ENCODE measurements around the gene MED22.

Gene MED22

DNA sequence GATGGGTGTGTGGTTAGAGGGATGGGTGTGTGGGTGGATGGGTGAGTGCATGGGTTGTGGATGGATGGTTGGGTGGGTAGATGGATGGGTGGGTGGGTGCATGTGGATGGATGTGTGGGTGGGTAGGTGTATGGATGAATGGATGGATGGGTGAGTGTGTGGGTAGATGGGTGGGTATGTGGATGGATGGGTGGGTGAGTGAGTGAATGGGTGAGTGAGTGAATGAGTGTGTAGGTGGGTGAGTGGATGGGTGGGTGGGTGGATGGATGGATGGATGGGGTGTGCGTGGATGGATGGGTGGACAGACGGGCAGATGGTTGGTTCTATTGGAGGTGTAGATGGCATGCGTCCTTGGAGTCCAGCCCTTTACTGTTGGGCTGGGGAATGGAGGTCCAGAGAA is 45.5 kb upstream of the MED22 start:
- TF ChIP-seq, protein P1, sequence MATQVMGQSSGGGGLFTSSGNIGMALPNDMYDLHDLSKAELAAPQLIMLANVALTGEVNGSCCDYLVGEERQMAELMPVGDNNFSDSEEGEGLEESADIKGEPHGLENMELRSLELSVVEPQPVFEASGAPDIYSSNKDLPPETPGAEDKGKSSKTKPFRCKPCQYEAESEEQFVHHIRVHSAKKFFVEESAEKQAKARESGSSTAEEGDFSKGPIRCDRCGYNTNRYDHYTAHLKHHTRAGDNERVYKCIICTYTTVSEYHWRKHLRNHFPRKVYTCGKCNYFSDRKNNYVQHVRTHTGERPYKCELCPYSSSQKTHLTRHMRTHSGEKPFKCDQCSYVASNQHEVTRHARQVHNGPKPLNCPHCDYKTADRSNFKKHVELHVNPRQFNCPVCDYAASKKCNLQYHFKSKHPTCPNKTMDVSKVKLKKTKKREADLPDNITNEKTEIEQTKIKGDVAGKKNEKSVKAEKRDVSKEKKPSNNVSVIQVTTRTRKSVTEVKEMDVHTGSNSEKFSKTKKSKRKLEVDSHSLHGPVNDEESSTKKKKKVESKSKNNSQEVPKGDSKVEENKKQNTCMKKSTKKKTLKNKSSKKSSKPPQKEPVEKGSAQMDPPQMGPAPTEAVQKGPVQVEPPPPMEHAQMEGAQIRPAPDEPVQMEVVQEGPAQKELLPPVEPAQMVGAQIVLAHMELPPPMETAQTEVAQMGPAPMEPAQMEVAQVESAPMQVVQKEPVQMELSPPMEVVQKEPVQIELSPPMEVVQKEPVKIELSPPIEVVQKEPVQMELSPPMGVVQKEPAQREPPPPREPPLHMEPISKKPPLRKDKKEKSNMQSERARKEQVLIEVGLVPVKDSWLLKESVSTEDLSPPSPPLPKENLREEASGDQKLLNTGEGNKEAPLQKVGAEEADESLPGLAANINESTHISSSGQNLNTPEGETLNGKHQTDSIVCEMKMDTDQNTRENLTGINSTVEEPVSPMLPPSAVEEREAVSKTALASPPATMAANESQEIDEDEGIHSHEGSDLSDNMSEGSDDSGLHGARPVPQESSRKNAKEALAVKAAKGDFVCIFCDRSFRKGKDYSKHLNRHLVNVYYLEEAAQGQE (IDR thresholded peaks at IDR 0.05; ENCODE audit: insufficient read depth in 1 of 2, low read depth in 2 of 2, low read length in 2 of 2), result no peak
- no peak for TF ChIP-seq POLR2AphosphoS5 (IDR thresholded peaks at IDR 0.05; ENCODE audit: low read depth, low read length)
- no peak for TF ChIP-seq FOXP2 (optimal IDR thresholded peaks at IDR 0.05; ENCODE audit: borderline replicate concordance, extremely low read depth, extremely low read length, insufficient read depth)
- TF ChIP-seq SIN3A (IDR thresholded peaks at IDR 0.05; ENCODE audit: borderline replicate concordance, insufficient read depth, low read length), result no peak
- no peak for TF ChIP-seq TAF1 (IDR thresholded peaks at IDR 0.05; ENCODE audit: borderline replicate concordance, insufficient read depth, low read length)

DNA sequence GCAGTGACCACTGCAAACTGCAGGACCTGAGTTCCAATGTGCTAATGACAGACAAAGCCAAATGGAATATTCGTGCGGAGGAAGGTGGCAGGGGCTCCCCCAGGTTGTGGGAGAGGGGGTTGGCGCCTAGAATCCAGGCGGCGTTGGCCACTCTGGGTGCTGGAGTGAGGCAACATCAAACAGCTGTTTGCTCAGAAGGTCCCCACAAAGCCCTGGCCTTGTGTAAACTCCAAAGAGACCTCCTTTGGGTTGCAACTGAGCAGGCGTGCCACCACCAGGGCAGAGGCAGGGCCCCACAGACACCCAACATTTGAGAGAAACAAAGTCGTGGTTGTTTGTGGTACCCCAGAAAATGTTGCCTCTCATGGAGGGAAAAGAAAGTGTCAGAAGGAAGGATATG is 42.8 kb upstream of the MED22 start:
- TF ChIP-seq, protein P1 (IDR thresholded peaks at IDR 0.05; ENCODE audit: insufficient read depth in 1 of 2, low read depth in 2 of 2, low read length in 2 of 2), result no peak
- TF ChIP-seq POLR2AphosphoS5 (IDR thresholded peaks at IDR 0.05; ENCODE audit: low read depth, low read length) (no peak), FOXP2 (optimal IDR thresholded peaks at IDR 0.05; ENCODE audit: borderline replicate concordance, extremely low read depth, extremely low read length, insufficient read depth) (no peak), SIN3A (IDR thresholded peaks at IDR 0.05; ENCODE audit: borderline replicate concordance, insufficient read depth, low read length) (no peak)

DNA sequence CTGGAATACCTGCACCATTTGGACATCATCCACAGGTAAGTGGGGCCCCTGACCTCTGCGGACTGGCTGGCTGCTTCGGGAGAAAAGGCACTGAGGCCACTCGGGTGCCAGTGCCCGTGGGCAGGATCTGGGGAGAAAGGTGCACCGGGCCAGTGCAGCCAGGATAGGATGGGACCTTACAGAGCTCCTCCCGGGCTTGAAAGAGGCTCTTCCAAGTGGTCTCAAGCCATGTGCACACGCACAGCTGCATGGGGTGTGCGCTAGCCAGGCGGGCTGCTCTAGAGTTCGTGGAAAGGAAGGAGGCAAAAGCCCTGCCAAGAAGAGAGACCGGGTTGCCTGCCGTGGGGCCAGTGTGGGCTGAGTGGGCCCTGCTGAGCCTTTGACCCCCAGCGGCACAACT is 41.6 kb upstream of the MED22 start:
- TF ChIP-seq SIN3A (IDR thresholded peaks at IDR 0.05; ENCODE audit: borderline replicate concordance, insufficient read depth, low read length) (no peak), POLR2AphosphoS5 (IDR thresholded peaks at IDR 0.05; ENCODE audit: low read depth, low read length) (no peak), TAF1 (IDR thresholded peaks at IDR 0.05; ENCODE audit: borderline replicate concordance, insufficient read depth, low read length) (no peak), FOXP2 (optimal IDR thresholded peaks at IDR 0.05; ENCODE audit: borderline replicate concordance, extremely low read depth, extremely low read length, insufficient read depth) (no peak)

DNA sequence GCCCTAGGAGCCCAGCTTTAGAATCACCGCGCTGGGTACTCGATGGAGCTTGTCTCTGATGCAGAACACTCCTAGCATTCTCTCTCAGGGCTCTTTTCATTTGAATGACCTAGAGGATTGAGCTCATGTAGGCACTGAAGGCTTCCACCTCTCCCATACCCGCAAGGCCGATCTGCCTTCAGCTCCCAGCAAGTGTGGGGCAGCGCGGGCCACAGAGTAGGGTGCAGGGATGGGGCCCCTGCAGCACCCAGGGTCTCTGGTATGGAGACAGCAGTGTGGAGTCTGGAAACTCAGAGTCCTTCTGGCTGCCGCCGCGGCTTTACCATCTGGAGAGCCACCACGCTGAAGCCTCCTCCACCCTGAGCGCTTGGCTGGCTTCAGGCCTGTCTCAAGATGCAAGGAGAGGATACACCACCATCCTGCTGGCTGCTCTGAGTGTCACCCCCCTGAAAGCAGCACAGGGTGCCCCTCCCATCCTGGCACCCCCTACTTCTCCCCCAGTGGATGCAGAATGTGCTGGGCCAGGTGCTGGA is 41.2 kb upstream of the MED22 start:
- no peak for TF ChIP-seq FOXP2 (optimal IDR thresholded peaks at IDR 0.05; ENCODE audit: borderline replicate concordance, extremely low read depth, extremely low read length, insufficient read depth)
- TF ChIP-seq, protein P1 (IDR thresholded peaks at IDR 0.05; ENCODE audit: insufficient read depth in 1 of 2, low read depth in 2 of 2, low read length in 2 of 2), result no peak
- no peak for TF ChIP-seq POLR2AphosphoS5 (IDR thresholded peaks at IDR 0.05; ENCODE audit: low read depth, low read length)
- no peak for TF ChIP-seq SIN3A (IDR thresholded peaks at IDR 0.05; ENCODE audit: borderline replicate concordance, insufficient read depth, low read length)
- no peak for TF ChIP-seq TAF1 (IDR thresholded peaks at IDR 0.05; ENCODE audit: borderline replicate concordance, insufficient read depth, low read length)

DNA sequence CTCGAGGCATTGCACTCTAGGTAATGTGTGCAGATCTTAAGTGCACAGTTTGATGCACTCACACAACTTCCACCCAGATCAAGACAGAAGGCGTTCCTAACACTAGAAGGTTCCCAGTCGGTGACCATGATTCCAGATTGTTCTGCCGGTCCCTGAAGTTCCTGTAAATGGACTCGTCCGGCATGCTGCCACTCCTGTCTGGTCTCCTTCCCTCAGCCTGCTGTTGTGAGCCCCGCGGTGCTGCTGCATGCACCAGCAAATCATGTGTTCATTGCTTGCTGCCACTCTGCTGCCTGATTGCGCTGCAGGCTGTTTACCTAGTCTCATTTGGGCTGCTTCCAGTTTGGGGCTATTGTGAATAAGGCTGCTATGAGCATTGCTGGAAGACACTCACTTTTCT is 39.7 kb upstream of the MED22 start:
- TF ChIP-seq TAF1 (IDR thresholded peaks at IDR 0.05; ENCODE audit: borderline replicate concordance, insufficient read depth, low read length), result no peak
- no peak for TF ChIP-seq FOXP2 (optimal IDR thresholded peaks at IDR 0.05; ENCODE audit: borderline replicate concordance, extremely low read depth, extremely low read length, insufficient read depth)
- TF ChIP-seq, protein P1 (IDR thresholded peaks at IDR 0.05; ENCODE audit: insufficient read depth in 1 of 2, low read depth in 2 of 2, low read length in 2 of 2), result no peak
- no peak for TF ChIP-seq SIN3A (IDR thresholded peaks at IDR 0.05; ENCODE audit: borderline replicate concordance, insufficient read depth, low read length)
- TF ChIP-seq POLR2AphosphoS5 (IDR thresholded peaks at IDR 0.05; ENCODE audit: low read depth, low read length), result no peak

Data from PFSK-1 (cell line).